ENCODE results near the gene COL27A1.

DNA sequence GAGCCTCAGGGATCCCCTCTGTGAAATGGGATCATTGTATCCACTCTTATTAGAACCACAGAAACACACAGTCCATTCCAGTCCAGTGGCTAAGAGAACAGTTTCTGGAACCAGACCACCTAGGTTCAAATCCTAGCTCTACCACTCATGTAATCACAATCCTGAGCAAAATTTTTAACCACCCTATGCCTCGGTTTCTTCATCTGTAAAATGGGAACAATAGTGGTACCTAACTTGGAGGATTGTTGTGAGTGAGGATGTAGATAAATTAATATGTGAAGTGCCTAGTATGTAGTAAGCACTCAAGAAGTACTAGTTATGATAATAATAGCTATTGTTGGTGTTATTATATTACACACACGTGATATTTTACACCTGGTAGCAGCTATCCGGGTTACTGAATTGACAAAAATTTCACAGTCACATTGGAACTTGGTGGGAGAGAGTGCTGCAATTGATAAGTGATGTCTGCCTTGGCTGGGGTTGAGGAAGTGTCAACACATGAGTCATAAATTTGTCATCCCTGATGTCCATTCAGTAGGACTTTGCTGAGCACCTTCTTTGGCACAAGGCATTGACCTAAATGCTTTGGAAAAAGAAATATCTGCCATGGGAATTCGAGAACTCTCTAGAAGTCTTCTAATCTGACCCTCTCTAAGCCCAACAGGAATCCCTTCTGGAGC is 68.4 kb downstream of the COL27A1 start:
- no peak for TF ChIP-seq CTCF (IDR thresholded peaks at IDR 0.05)
- no peak for TF ChIP-seq POLR2A (IDR thresholded peaks at IDR 0.05)

Measured in testis (tissue), 2 donors.